Measurements from ENCODE around the gene PBX1. TPM values are rescaled to one million over a fixed set of nuclear protein-coding genes. Genes with fewer than 3 reads are reported as not detected.

Gene PBX1
- total and polyA plus RNA-seq, 2 experiments from 2014 or later: 9.7 to 38.8 TPM

- H4K20me1 ChIP-seq (ENCODE audit: insufficient read depth): no peaks in the 10 kb centered on the region
- H2AFZ ChIP-seq: no peak overlapping the region
- no peak for TF ChIP-seq EZH2 (IDR thresholded peaks at IDR 0.05; ENCODE audit: insufficient read depth, poor library complexity, severe bottlenecking)
- no peak for TF ChIP-seq EZH2phosphoT487 (IDR thresholded peaks at IDR 0.05; ENCODE audit: insufficient read depth, low read depth)
- peaks cover 23% of the 10 kb centered on the region for H3K4me1 ChIP-seq (ENCODE audit: insufficient read depth)
- no peak overlapping the region for H3K9ac ChIP-seq
- H3K9me2 ChIP-seq (ENCODE audit: insufficient read depth): no peaks in the 10 kb centered on the region
- no peaks in the 10 kb centered on the region for H3K36me3 ChIP-seq (ENCODE audit: low read depth)
- peaks cover 95% of the 10 kb centered on the region for H3K79me2 ChIP-seq (ENCODE audit: insufficient read depth)
- H3F3A ChIP-seq (ENCODE audit: insufficient read depth): peaks cover 4% of the 10 kb centered on the region; the same call in 1 of the 2 replicates
- no peak overlapping the region for H3K4me2 ChIP-seq (ENCODE audit: unreplicated experiment)
- H3K27me3 ChIP-seq (replicated peaks; ENCODE audit: insufficient read depth): no peaks in the 10 kb centered on the region
- in situ Hi-C loops (cut with MboI): loop anchor here (25.0 kb wide), 2 partner anchors 163 to 1087 kb away; no protein-coding TSS in a partner anchor
- no peak overlapping the region for H3K27ac ChIP-seq
- H3K9me3 ChIP-seq (ENCODE audit: low read depth): no peaks in the 10 kb centered on the region
- H3K4me3 ChIP-seq: no peak overlapping the region
- no peak for DNase-seq
- WGBS, 2 experiments (ENCODE audit: low coverage in 1 of 2, low lambda C conversion rate in 2 of 2, missing lambda C conversion rate in 2 of 2): 94% methylated on average over 1 of the region's 1 CpG
Measured at GRCh38 chr1:164623805-164624204, 64.8 kb downstream of the PBX1 start.

- Histone ChIP-seq H3K27me3 (replicated peaks; ENCODE audit: insufficient read depth) (no peaks in the 10 kb centered on the region), H2AFZ (no peak overlapping the region), H3K9me3 (ENCODE audit: low read depth) (no peaks in the 10 kb centered on the region), H3K4me1 (ENCODE audit: insufficient read depth) (peaks cover 17% of the 10 kb centered on the region), H3F3A (ENCODE audit: insufficient read depth) (peaks cover 4% of the 10 kb centered on the region; the same call in 1 of the 2 replicates), H3K4me3 (no peak overlapping the region), H4K20me1 (ENCODE audit: insufficient read depth) (no peaks in the 10 kb centered on the region), H3K9me2 (ENCODE audit: insufficient read depth) (no peaks in the 10 kb centered on the region), H3K4me2 (ENCODE audit: unreplicated experiment) (no peak overlapping the region), H3K27ac (no peak overlapping the region), H3K36me3 (ENCODE audit: low read depth) (no peaks in the 10 kb centered on the region), H3K9ac (no peak overlapping the region), H3K79me2 (ENCODE audit: insufficient read depth) (peaks cover 95% of the 10 kb centered on the region)
- in situ Hi-C loops (cut with MboI): loop anchor here (25.0 kb wide), 2 partner anchors 163 to 1087 kb away; no protein-coding TSS in a partner anchor
- no peak for TF ChIP-seq EZH2phosphoT487 (IDR thresholded peaks at IDR 0.05; ENCODE audit: insufficient read depth, low read depth)
- no peak for TF ChIP-seq EZH2 (IDR thresholded peaks at IDR 0.05; ENCODE audit: insufficient read depth, poor library complexity, severe bottlenecking)
- 61 to 73% methylated on average over 1 of the region's 1 CpG for WGBS, 2 experiments (ENCODE audit: low coverage in 1 of 2, low lambda C conversion rate in 2 of 2, missing lambda C conversion rate in 2 of 2)
- DNase-seq: no peak
Measured at GRCh38 chr1:164624400-164624799, 65.4 kb downstream of the PBX1 start.

GRCh38 chr1:164625004-164625617 lies 66.1 kb downstream of the PBX1 start:
- no peaks in the 10 kb centered on the region for H3K27me3 ChIP-seq (replicated peaks; ENCODE audit: insufficient read depth)
- H3F3A ChIP-seq (ENCODE audit: insufficient read depth): peaks cover 5% of the 10 kb centered on the region; the same call in 1 of the 2 replicates
- 40 to 46% methylated on average over 7 of the region's 7 CpGs for WGBS, 2 experiments (ENCODE audit: low coverage in 1 of 2, low lambda C conversion rate in 2 of 2, missing lambda C conversion rate in 2 of 2)
- peaks cover 93% of the 10 kb centered on the region for H3K79me2 ChIP-seq (ENCODE audit: insufficient read depth)
- peak overlapping the region; percentile 43 for H3K9ac ChIP-seq
- H3K36me3 ChIP-seq (ENCODE audit: low read depth): no peaks in the 10 kb centered on the region
- H3K4me3 ChIP-seq: peak overlapping the region; percentile 44; the same call in 1 of the 2 replicates
- no peaks in the 10 kb centered on the region for H3K9me3 ChIP-seq (ENCODE audit: low read depth)
- no peaks in the 10 kb centered on the region for H3K9me2 ChIP-seq (ENCODE audit: insufficient read depth)
- TF ChIP-seq EZH2phosphoT487 (IDR thresholded peaks at IDR 0.05; ENCODE audit: insufficient read depth, low read depth): no peak
- no peak for TF ChIP-seq EZH2 (IDR thresholded peaks at IDR 0.05; ENCODE audit: insufficient read depth, poor library complexity, severe bottlenecking)
- H2AFZ ChIP-seq: peak overlapping the region; percentile 61
- peak overlapping the region; percentile 68 for H3K4me2 ChIP-seq (ENCODE audit: unreplicated experiment)
- in situ Hi-C loops (cut with MboI): no loop called here
- H3K27ac ChIP-seq: no peak overlapping the region
- peaks cover 15% of the 10 kb centered on the region for H3K4me1 ChIP-seq (ENCODE audit: insufficient read depth)
- DNase-seq: peak; percentile 55
- H4K20me1 ChIP-seq (ENCODE audit: insufficient read depth): no peaks in the 10 kb centered on the region

- Histone ChIP-seq H3K4me1 (ENCODE audit: insufficient read depth) (peaks cover 25% of the 10 kb centered on the region), H3K4me3 (no peak overlapping the region), H4K20me1 (ENCODE audit: insufficient read depth) (no peaks in the 10 kb centered on the region), H3K27ac (no peak overlapping the region), H3K36me3 (ENCODE audit: low read depth) (no peaks in the 10 kb centered on the region), H3K27me3 (replicated peaks; ENCODE audit: insufficient read depth) (no peaks in the 10 kb centered on the region), H3K79me2 (ENCODE audit: insufficient read depth) (peaks cover 93% of the 10 kb centered on the region), H3K9ac (no peak overlapping the region), H3K9me2 (ENCODE audit: insufficient read depth) (no peaks in the 10 kb centered on the region), H3K9me3 (ENCODE audit: low read depth) (no peaks in the 10 kb centered on the region), H3F3A (ENCODE audit: insufficient read depth) (peaks cover 15% of the 10 kb centered on the region; the same call in 1 of the 2 replicates), H3K4me2 (ENCODE audit: unreplicated experiment) (no peak overlapping the region), H2AFZ (no peak overlapping the region)
- WGBS, 2 experiments (ENCODE audit: low coverage in 1 of 2, low lambda C conversion rate in 2 of 2, missing lambda C conversion rate in 2 of 2): 90% methylated on average over 7 of the region's 7 CpGs
- in situ Hi-C loops (cut with MboI): no loop called here
- TF ChIP-seq EZH2 (IDR thresholded peaks at IDR 0.05; ENCODE audit: insufficient read depth, poor library complexity, severe bottlenecking): no peak
- TF ChIP-seq EZH2phosphoT487 (IDR thresholded peaks at IDR 0.05; ENCODE audit: insufficient read depth, low read depth): no peak
- no peak for DNase-seq
Measured at GRCh38 chr1:164628772-164629171, 69.8 kb downstream of the PBX1 start.
